Activated naive CD4-positive, alpha-beta T cell treated with anti-CD3 and anti-CD28 coated beads, Interleukin-2, amount 50 U/mL, for 16 hours (primary cell): Measurements from ENCODE around the gene SLC35F3.
"Not testable (repeated sequence)": the region's sequence is repeated elsewhere in the genome, so short reads cannot be mapped to it uniquely, and the experiment has no call there.

Source experiments
- DNase-seq: peaks from one replicate; pipeline ENCODE4 v3.0.0-alpha.2; 2020

SLC35F3 gene

GRCh38 chr1:234206651-234207284 lies 302.3 kb downstream of the SLC35F3 start:
- no peak for DNase-seq

- no peak for DNase-seq
These were observed 303.9 kb downstream of the SLC35F3 start for GRCh38 chr1:234208351-234208750.

- DNase-seq = no peak
These were observed 304.3 kb downstream of the SLC35F3 start for GRCh38 chr1:234208791-234209190.

GRCh38 chr1:234210429-234210828 lies 306.0 kb downstream of the SLC35F3 start:
- not testable (repeated sequence) for DNase-seq

- not testable (repeated sequence) for DNase-seq
These were observed 307.4 kb downstream of the SLC35F3 start for GRCh38 chr1:234211855-234212254.

- DNase-seq = peak; percentile 45
These were observed 308.5 kb downstream of the SLC35F3 start for GRCh38 chr1:234212764-234213657.

- no peak for DNase-seq
These were observed 309.2 kb downstream of the SLC35F3 start for GRCh38 chr1:234213658-234214128.

GRCh38 chr1:234214129-234214910 lies 309.8 kb downstream of the SLC35F3 start:
- peak; percentile 55 for DNase-seq

GRCh38 chr1:234214911-234215892 lies 310.7 kb downstream of the SLC35F3 start:
- DNase-seq = no peak

- DNase-seq = no peak
These were observed 311.7 kb downstream of the SLC35F3 start for GRCh38 chr1:234216116-234216703.

GRCh38 chr1:234217316-234217840 lies 312.9 kb downstream of the SLC35F3 start:
- no peak for DNase-seq

GRCh38 chr1:234218078-234218477 lies 313.6 kb downstream of the SLC35F3 start:
- DNase-seq = no peak

- no peak for DNase-seq
These were observed 315.2 kb downstream of the SLC35F3 start for GRCh38 chr1:234219711-234220110.

GRCh38 chr1:234221601-234222000 lies 317.1 kb downstream of the SLC35F3 start:
- DNase-seq = no peak

- DNase-seq = no peak
These were observed 318.2 kb downstream of the SLC35F3 start for GRCh38 chr1:234222561-234223280.

GRCh38 chr1:234226113-234226818 lies 321.8 kb downstream of the SLC35F3 start:
- no peak for DNase-seq

- DNase-seq = no peak
These were observed 322.3 kb downstream of the SLC35F3 start for GRCh38 chr1:234226819-234227165.

GRCh38 chr1:234229581-234230387 lies 325.3 kb downstream of the SLC35F3 start:
- DNase-seq = no peak

GRCh38 chr1:234230414-234230862 lies 326.0 kb downstream of the SLC35F3 start:
- DNase-seq = no peak
